ENCODE measurements around the gene TRIM65. TPM values are rescaled to one million over a fixed set of nuclear protein-coding genes. Genes with fewer than 3 reads are reported as not detected.

TRIM65 gene
- total RNA-seq, 1 donor from 2014 or later = 24.3 TPM

DNA sequence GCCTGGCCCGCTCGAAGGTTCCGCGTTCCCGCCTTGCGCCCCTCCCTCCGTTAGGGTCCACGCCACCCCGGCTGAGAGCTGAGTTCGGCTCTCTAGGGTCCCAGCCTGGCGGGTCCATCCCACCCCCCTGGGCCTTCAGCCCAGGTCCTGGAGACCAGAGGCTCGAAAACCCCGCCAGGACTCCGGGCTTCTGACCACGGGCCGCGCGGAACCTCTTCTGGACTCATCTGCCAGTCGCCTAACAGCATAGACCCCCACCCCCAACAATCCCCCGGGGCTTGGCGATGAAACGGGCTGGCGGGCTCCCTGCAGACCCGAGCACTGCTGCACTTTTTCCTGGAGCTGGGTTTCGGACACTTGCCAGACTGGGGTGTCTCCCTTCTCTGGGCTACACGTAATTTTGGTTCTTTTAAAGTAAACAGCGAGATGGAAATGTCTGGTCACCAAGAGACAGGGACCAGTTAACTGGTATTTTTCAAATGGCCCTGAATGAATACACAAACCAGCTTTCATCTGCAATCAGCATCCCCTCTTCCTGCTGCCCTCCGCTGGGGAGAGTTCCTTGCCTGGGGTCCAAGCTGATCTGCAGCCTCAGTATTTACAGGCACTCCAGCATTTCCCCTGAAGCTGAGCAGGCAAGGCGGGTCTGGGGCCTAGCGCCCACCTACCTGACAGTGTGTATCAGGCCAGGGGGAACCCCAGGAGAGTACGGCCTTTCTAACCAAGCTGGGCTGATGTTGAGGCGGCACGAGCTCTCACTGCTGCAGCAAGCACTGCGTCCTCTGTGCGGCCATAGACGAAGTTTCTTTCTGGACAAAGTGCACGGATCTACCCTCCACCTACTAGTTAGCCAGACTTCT, 639 bp upstream of the TRIM65 start:
- TF ChIP-seq, protein P1, sequence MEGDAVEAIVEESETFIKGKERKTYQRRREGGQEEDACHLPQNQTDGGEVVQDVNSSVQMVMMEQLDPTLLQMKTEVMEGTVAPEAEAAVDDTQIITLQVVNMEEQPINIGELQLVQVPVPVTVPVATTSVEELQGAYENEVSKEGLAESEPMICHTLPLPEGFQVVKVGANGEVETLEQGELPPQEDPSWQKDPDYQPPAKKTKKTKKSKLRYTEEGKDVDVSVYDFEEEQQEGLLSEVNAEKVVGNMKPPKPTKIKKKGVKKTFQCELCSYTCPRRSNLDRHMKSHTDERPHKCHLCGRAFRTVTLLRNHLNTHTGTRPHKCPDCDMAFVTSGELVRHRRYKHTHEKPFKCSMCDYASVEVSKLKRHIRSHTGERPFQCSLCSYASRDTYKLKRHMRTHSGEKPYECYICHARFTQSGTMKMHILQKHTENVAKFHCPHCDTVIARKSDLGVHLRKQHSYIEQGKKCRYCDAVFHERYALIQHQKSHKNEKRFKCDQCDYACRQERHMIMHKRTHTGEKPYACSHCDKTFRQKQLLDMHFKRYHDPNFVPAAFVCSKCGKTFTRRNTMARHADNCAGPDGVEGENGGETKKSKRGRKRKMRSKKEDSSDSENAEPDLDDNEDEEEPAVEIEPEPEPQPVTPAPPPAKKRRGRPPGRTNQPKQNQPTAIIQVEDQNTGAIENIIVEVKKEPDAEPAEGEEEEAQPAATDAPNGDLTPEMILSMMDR (IDR thresholded peaks at IDR 0.05; ENCODE audit: partially characterized antibody, unreplicated experiment) = no peak
- H3K27ac Mint-ChIP-seq (ENCODE audit: unreplicated experiment) = peak overlapping the region; percentile 60
- H3K4me3 Mint-ChIP-seq (ENCODE audit: unreplicated experiment) = peak overlapping the region; percentile 86
- H3K36me3 Mint-ChIP-seq (ENCODE audit: unreplicated experiment) = peaks cover 4% of the 10 kb centered on the region
- peaks cover 22% of the 10 kb centered on the region for H3K4me1 Mint-ChIP-seq (ENCODE audit: low read depth, unreplicated experiment)
- peaks cover 17% of the 10 kb centered on the region for H3K9me3 Mint-ChIP-seq (ENCODE audit: unreplicated experiment)
- peaks cover 17% of the 10 kb centered on the region for H3K27me3 Mint-ChIP-seq (ENCODE audit: unreplicated experiment)
- DNase-seq = peak; percentile 59

DNA sequence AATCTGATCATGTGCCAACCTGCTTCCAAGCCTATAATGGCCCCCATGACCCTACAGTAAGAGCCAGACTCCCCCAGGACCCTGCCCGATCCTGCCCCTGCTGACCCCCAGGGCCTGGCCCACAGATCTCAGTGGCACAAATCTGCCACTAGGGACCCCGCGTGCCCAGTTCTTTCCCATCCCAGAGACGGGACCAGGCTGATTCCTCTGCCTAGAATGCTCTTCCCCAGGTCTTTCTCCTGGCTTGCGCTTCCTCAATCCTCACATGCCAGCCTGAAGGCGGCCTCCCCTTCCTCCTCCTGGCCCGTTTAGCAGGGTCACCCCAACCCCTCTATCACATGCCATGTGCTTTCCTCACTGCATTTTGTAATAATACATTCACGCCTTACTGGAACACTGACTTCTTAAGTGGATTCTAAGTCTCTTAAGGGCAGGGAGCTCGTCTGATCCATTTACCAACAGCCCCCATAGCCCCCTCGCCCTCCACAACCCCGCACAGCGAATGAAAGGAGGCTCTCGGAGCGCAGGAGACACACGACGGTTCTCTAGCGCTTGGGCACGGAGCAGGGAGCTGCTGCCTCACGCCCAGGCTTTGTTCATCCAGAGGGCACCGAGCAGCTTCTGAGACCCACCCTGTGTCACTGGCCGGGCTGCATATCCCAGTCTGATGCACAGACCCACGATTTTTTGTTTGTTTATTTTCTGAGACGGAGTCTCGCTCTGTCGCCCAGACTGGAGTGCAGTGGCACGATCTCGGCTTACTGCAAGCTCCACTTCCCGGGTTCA, 1.2 kb downstream of the TRIM65 start:
- H3K27ac Mint-ChIP-seq (ENCODE audit: unreplicated experiment) = peak overlapping the region; percentile 90
- peaks cover 15% of the 10 kb centered on the region for H3K27me3 Mint-ChIP-seq (ENCODE audit: unreplicated experiment)
- peaks cover 4% of the 10 kb centered on the region for H3K36me3 Mint-ChIP-seq (ENCODE audit: unreplicated experiment)
- TF ChIP-seq, protein P1 (IDR thresholded peaks at IDR 0.05; ENCODE audit: partially characterized antibody, unreplicated experiment) = peak; percentile 42
- peaks cover 17% of the 10 kb centered on the region for H3K9me3 Mint-ChIP-seq (ENCODE audit: unreplicated experiment)
- peak; percentile 56 for DNase-seq
- H3K4me1 Mint-ChIP-seq (ENCODE audit: low read depth, unreplicated experiment) = peaks cover 22% of the 10 kb centered on the region
- H3K4me3 Mint-ChIP-seq (ENCODE audit: unreplicated experiment) = peak overlapping the region; percentile 87

DNA sequence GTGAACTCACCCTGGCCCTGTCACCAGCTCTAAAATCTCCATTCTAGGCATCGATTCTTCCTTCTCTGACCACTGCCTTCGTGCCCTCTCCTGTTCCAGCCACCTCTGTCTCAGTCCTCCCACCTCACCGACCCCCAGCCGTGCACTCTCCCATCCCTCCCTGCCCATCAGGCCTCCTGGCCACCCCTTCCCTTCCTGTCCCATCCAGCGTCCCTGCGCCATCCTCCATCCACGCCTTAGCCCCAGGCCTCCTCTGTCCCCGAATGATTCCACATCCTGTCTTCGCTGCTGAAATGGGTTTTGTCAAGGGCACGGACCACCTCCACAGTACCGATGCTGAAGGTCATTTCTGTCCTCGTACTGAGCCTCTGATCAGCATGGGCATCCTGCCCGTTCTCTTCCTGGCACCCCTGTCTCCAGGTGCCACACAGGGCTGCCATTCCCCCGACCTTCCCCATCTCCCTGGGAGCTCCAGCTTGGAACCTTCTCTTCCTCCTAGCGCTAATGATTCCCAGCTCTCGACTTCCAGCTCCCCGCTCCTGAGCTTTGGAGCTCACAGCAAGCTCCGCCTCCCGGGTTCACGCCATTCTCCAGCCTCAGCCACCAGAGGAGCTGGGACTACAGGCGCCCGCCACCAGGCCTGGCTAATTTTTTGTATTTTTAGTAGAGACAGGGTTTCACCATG, 2.6 kb downstream of the TRIM65 start:
- Mint-ChIP-seq H3K4me3 (ENCODE audit: unreplicated experiment) (peak overlapping the region; percentile 13), H3K9me3 (ENCODE audit: unreplicated experiment) (peaks cover 17% of the 10 kb centered on the region), H3K4me1 (ENCODE audit: low read depth, unreplicated experiment) (peaks cover 27% of the 10 kb centered on the region), H3K27me3 (ENCODE audit: unreplicated experiment) (peaks cover 19% of the 10 kb centered on the region), H3K27ac (ENCODE audit: unreplicated experiment) (peak overlapping the region; percentile 80), H3K36me3 (ENCODE audit: unreplicated experiment) (peaks cover 4% of the 10 kb centered on the region)
- TF ChIP-seq, protein P1 (IDR thresholded peaks at IDR 0.05; ENCODE audit: partially characterized antibody, unreplicated experiment) = no peak
- DNase-seq = no peak

DNA sequence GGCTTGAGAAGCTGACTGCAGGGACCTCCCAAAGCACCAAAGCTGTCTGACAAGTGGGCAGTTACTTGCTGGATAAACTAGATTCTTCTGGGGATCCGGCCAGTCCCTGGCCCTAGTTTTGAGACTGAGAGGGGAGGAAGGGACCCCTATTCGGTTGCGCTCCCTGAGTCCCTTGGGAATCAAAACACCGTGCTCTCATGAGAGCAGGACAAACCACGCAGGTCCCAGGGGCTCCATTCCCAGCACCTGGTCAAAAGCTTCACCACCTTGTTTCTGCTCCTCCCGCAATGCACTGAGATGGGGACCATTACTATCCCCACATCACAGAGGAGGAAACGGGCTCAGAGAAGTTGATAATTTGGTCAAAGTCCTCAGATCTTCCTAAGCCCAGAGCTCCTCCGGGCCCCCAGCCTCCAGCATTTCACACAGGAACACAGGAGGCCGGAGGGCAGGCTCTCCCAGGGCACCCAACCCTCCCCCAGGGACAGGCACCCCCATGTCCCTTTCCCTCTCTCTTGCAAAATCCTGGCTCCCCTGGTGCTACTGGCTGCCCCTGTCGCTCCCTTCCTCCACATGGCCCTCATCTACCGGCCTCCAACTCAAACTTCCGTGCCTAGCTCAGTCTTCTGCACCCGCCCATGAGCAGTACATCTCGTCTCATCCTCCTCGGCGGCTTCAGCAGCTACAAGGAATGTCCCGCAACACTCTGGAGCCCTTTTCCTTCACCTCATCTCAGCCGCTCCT, 3.3 kb downstream of the TRIM65 start:
- peak overlapping the region; percentile 80 for H3K27ac Mint-ChIP-seq (ENCODE audit: unreplicated experiment)
- DNase-seq = no peak

More for the DNA sequence above, 3.3 kb downstream of the TRIM65 start:
- Mint-ChIP-seq H3K9me3 (ENCODE audit: unreplicated experiment) (peaks cover 17% of the 10 kb centered on the region), H3K4me1 (ENCODE audit: low read depth, unreplicated experiment) (peaks cover 27% of the 10 kb centered on the region), H3K27me3 (ENCODE audit: unreplicated experiment) (peaks cover 19% of the 10 kb centered on the region), H3K36me3 (ENCODE audit: unreplicated experiment) (peaks cover 4% of the 10 kb centered on the region), H3K4me3 (ENCODE audit: unreplicated experiment) (peak overlapping the region; percentile 13)
- TF ChIP-seq, protein P1 (IDR thresholded peaks at IDR 0.05; ENCODE audit: partially characterized antibody, unreplicated experiment) = no peak

All from glutamatergic neuron (in vitro differentiated cells).